ENCODE data around the gene SMIM35. TPM values are rescaled to one million over a fixed set of nuclear protein-coding genes. Genes with fewer than 3 reads are reported as not detected.
A peak's percentile ranks its signal among the peaks of the same experiment; 100 is the strongest.
"Not testable (repeated sequence)": the region's sequence is repeated elsewhere in the genome, so short reads cannot be mapped to it uniquely, and the experiment has no call there.

Gene SMIM35
- polyA plus RNA-seq, 1 of the 3 experiments (the other 2 are of a cell fraction), result not detected

DNA sequence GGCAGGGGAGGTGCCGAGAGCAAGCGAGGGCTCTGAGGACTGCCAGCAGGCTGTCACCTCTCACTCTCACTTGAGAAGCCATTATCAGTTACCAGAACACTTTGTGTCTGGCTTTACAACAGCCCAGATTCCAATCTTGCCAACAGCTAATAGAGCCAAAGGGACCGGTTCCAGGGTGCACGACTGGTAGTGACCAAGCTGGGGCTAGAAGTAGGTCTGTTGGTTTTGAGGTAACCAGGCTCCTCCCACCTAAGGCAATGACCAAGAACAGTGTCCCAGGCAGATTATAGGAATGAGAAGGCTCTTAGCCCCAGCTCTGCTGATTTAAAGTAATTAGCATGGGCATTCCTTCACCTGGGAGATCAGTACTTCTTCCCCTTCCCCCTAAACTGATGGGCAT, 107.8 kb downstream of the SMIM35 start:
- Histone ChIP-seq H3K9ac (no peak overlapping the region), H3K27ac (ENCODE audit: low read depth in 2 of 2, low read length in 1 of 2) (no peak overlapping the region), H3K27me3 (ENCODE audit: insufficient read depth) (peaks cover 5% of the 10 kb centered on the region; the same call in 1 of the 2 replicates), H3K9me3 (no peaks in the 10 kb centered on the region), H3K9me2 (no peaks in the 10 kb centered on the region), H3K79me2 (ENCODE audit: insufficient read depth) (no peaks in the 10 kb centered on the region), H2AFZ (ENCODE audit: low read depth) (no peak overlapping the region), H4K20me1 (ENCODE audit: insufficient read depth) (no peaks in the 10 kb centered on the region), H3K36me3 (replicated peaks in 1 of 2; ENCODE audit: control insufficient read depth in 1 of 2, insufficient read depth in 2 of 2, low read length in 1 of 2) (no peaks in the 10 kb centered on the region), H3F3A (replicated peaks; ENCODE audit: insufficient read depth) (no peaks in the 10 kb centered on the region), H3K4me1 (ENCODE audit: control insufficient read depth in 1 of 2, insufficient read depth in 2 of 2, low read depth in 1 of 2, low read length in 1 of 2) (peaks cover 0 to 4% of the 10 kb centered on the region in 2 experiments; a peak in 1 of 4 replicates), H3K4me2 (no peak overlapping the region), H3K4me3 (ENCODE audit: low read depth in 2 of 2, low read length in 1 of 2) (no peak overlapping the region)
- DNase-seq, result peak; percentile 48
- POLR2A ChIA-PET, result no interaction called here
- TF ChIP-seq RAD21 (IDR thresholded peaks at IDR 0.05; ENCODE audit: low read length), result no peak
- no peak for TF ChIP-seq TEAD4 (IDR thresholded peaks at IDR 0.05; ENCODE audit: borderline replicate concordance, insufficient read depth)
- no peak for TF ChIP-seq NFIC (IDR thresholded peaks at IDR 0.05; ENCODE audit: borderline replicate concordance)
- TF ChIP-seq CHD2 (IDR thresholded peaks at IDR 0.05; ENCODE audit: low read length, partially characterized antibody), result no peak
- TF ChIP-seq, protein P1, sequence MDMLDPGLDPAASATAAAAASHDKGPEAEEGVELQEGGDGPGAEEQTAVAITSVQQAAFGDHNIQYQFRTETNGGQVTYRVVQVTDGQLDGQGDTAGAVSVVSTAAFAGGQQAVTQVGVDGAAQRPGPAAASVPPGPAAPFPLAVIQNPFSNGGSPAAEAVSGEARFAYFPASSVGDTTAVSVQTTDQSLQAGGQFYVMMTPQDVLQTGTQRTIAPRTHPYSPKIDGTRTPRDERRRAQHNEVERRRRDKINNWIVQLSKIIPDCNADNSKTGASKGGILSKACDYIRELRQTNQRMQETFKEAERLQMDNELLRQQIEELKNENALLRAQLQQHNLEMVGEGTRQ (IDR thresholded peaks at IDR 0.05; ENCODE audit: borderline replicate concordance, low read depth, low read length), result no peak
- no peak for TF ChIP-seq FOSL2 (IDR thresholded peaks at IDR 0.05; ENCODE audit: borderline replicate concordance, low read depth)
- TF ChIP-seq TAF1 (IDR thresholded peaks at IDR 0.05; ENCODE audit: borderline replicate concordance, low read depth, low read length), result no peak
- TF ChIP-seq NRF1 (IDR thresholded peaks at IDR 0.05; ENCODE audit: low read depth, low read length), result no peak
- no peak for TF ChIP-seq FOXJ3 (CRISPR knock-in tag; IDR thresholded peaks at IDR 0.05)
- TF ChIP-seq, protein P2, sequence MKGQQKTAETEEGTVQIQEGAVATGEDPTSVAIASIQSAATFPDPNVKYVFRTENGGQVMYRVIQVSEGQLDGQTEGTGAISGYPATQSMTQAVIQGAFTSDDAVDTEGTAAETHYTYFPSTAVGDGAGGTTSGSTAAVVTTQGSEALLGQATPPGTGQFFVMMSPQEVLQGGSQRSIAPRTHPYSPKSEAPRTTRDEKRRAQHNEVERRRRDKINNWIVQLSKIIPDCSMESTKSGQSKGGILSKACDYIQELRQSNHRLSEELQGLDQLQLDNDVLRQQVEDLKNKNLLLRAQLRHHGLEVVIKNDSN (IDR thresholded peaks at IDR 0.05; ENCODE audit: borderline replicate concordance, low read depth), result no peak
- TF ChIP-seq FOXM1 (IDR thresholded peaks at IDR 0.05; ENCODE audit: low read depth), result no peak
- no peak for TF ChIP-seq MEF2A (IDR thresholded peaks at IDR 0.05; ENCODE audit: borderline replicate concordance, low read depth)
- TF ChIP-seq RXRA (IDR thresholded peaks at IDR 0.05; ENCODE audit: borderline replicate concordance, low read depth), result no peak
- no peak for TF ChIP-seq JUND (IDR thresholded peaks at IDR 0.05)
- TF ChIP-seq YY1 (IDR thresholded peaks at IDR 0.05; ENCODE audit: low read depth), result no peak
- no peak for TF ChIP-seq IRF3 (IDR thresholded peaks at IDR 0.05; ENCODE audit: low read depth, low read length)
- no peak for TF ChIP-seq POLR2AphosphoS5 (IDR thresholded peaks at IDR 0.05; ENCODE audit: low read depth, low read length)
- no peak for TF ChIP-seq EZH2phosphoT487 (IDR thresholded peaks at IDR 0.05; ENCODE audit: borderline replicate concordance, low read depth)
- CTCF ChIA-PET, result interaction anchor here (0.6 to 3.0 kb wide), 4 partner anchors 12 to 535 kb away, joined by 3 to 11 read pairs (median 6); no protein-coding TSS in a partner anchor
- WGBS (ENCODE audit: low lambda C conversion rate), result 0% methylated on average over 2 of the region's 4 CpGs

DNA sequence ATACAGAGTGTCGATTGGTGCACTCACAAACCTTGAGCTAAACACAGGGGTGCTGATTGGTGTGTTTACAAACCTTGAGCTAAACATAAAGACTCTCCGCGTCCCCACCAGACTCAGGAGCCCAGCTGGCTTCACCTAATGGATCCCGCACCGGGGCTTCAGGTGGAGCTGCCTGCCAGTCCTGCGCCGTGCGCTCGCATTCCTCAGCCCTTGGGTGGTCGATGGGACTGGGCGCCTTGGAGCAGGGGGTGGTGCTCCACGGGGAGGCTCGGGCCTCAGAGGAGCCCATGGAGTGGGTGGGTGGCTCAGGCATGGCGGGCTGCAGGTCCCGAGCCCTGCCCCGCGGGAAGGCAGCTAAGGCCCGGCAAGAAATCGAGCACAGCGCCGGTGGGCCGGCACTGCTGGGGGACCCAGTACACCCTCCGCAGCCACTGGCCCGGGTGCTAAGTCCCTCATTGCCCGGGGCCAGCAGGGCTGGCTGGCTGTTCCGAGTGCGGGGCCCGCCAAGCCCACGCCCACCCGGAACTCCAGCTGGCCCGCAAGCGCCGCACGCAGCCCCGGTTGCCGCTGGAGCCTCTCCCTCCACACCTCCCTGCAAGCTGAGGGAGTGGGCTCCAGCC, 108.4 kb downstream of the SMIM35 start:
- DNase-seq; H3K9ac ChIP-seq; H3K79me2 ChIP-seq (ENCODE audit: insufficient read depth); POLR2A ChIA-PET; H3K4me2 ChIP-seq; H3K9me2 ChIP-seq; H3K4me1 ChIP-seq (ENCODE audit: control insufficient read depth in 1 of 2, insufficient read depth in 2 of 2, low read depth in 1 of 2, low read length in 1 of 2); H3K4me3 ChIP-seq (ENCODE audit: low read depth in 2 of 2, low read length in 1 of 2); H2AFZ ChIP-seq (ENCODE audit: low read depth); H3K36me3 ChIP-seq (replicated peaks in 1 of 2; ENCODE audit: control insufficient read depth in 1 of 2, insufficient read depth in 2 of 2, low read length in 1 of 2); H3K27me3 ChIP-seq (ENCODE audit: insufficient read depth); H3K27ac ChIP-seq (ENCODE audit: low read depth in 2 of 2, low read length in 1 of 2); H3F3A ChIP-seq (replicated peaks; ENCODE audit: insufficient read depth); H3K9me3 ChIP-seq; H4K20me1 ChIP-seq (ENCODE audit: insufficient read depth): not testable (repeated sequence)
- CTCF ChIA-PET, result interaction anchor here (2.4 to 3.0 kb wide), 2 partner anchors 31 to 75 kb away, joined by 8 to 11 read pairs; no protein-coding TSS in a partner anchor
- no CpG with 5 or more reads among the region's 36 CpGs for WGBS (ENCODE audit: low lambda C conversion rate)

- H3K27me3 ChIP-seq (ENCODE audit: insufficient read depth); H4K20me1 ChIP-seq (ENCODE audit: insufficient read depth); H3K4me3 ChIP-seq (ENCODE audit: low read depth in 2 of 2, low read length in 1 of 2); POLR2A ChIA-PET; H3K9ac ChIP-seq; H3K9me2 ChIP-seq; DNase-seq; H3K4me2 ChIP-seq; H3F3A ChIP-seq (replicated peaks; ENCODE audit: insufficient read depth); H3K36me3 ChIP-seq (replicated peaks in 1 of 2; ENCODE audit: control insufficient read depth in 1 of 2, insufficient read depth in 2 of 2, low read length in 1 of 2); H3K4me1 ChIP-seq (ENCODE audit: control insufficient read depth in 1 of 2, insufficient read depth in 2 of 2, low read depth in 1 of 2, low read length in 1 of 2); H3K27ac ChIP-seq (ENCODE audit: low read depth in 2 of 2, low read length in 1 of 2); H3K79me2 ChIP-seq (ENCODE audit: insufficient read depth); H2AFZ ChIP-seq (ENCODE audit: low read depth); H3K9me3 ChIP-seq: not testable (repeated sequence)
- 70% methylated on average over 16 of the region's 23 CpGs for WGBS (ENCODE audit: low lambda C conversion rate)
- CTCF ChIA-PET, result interaction anchor here (3.0 kb wide), 1 partner anchor 76 kb away, joined by 11 read pairs; no protein-coding TSS in a partner anchor
These were observed 109.0 kb downstream of the SMIM35 start for GRCh38 chr11:117977612-117978264.

Data from SK-N-SH (cell line).